H1 (cell line): ENCODE measurements around the gene ASTN2. TPM values are rescaled to one million over a fixed set of nuclear protein-coding genes. Genes with fewer than 3 reads are reported as not detected.

Experiments
- ASH2L ChIP-seq: fragments of 200-600, 300-600 bp; sonication (generic); IDR thresholded peaks from one replicate; pipeline ENCODE4 v1.7.1; 2017; ENCODE audit warnings: low read length
- CBX8 ChIP-seq: fragments of 300-800, 300-1000 bp; sonication (generic); IDR thresholded peaks from 2 replicates; pipeline ENCODE4 v1.7.1; 2016; ENCODE audit warnings: low read depth, low read length, borderline replicate concordance
- CHD7 ChIP-seq: fragments of 300-600 bp; sonication (generic); IDR thresholded peaks from 2 replicates; pipeline ENCODE4 v1.7.1; 2012; ENCODE audit warnings: low read length, moderate library complexity, mild to moderate bottlenecking, inconsistent platforms; ENCODE audit not compliant: insufficient replicate concordance
- GTF2F1 ChIP-seq: IDR thresholded peaks from 2 replicates; pipeline ENCODE4 v1.6.1; 2012; ENCODE audit warnings: low read depth, low read length, improper control_type of control experiment, borderline replicate concordance
- KDM5A ChIP-seq: fragments of 200-600 bp; IDR thresholded peaks from 2 replicates; pipeline ENCODE4 v1.7.1; 2012; ENCODE audit warnings: mild to moderate bottlenecking, low read length, inconsistent platforms, mixed read lengths
- SIN3A ChIP-seq, 2 experiments: IDR thresholded peaks in 1 of 2; conservative IDR thresholded peaks in 1 of 2; 2 replicates each; pipeline ENCODE4 v1.6.1; 2011 to 2012; ENCODE audit warnings: low read length in 2 of 2, improper control_type of control experiment in 1 of 2, low read depth in 1 of 2, mild to moderate bottlenecking in 1 of 2
- SIX5 ChIP-seq: IDR thresholded peaks from 2 replicates; pipeline ENCODE4 v1.6.1; 2011; ENCODE audit warnings: mild to moderate bottlenecking, low read depth, low read length
- SP2 ChIP-seq: IDR thresholded peaks from 2 replicates; pipeline ENCODE4 v1.6.1; 2012; ENCODE audit warnings: mild to moderate bottlenecking, low read length, inconsistent platforms
- SRF ChIP-seq: IDR thresholded peaks from 2 replicates; pipeline ENCODE4 v1.6.1; 2011; ENCODE audit warnings: mild to moderate bottlenecking, low read depth, low read length, moderate library complexity
- polyA plus RNA-seq, 7 experiments: library from polyadenylated mRNA; depleted of rRNA in 3 of 7; stranded (reverse) in 5 of 7; unstranded in 2 of 7; fragments of >200 nt in 5 of 7; fragments of 200-250 nt in 2 of 7; gene quantifications; 1 replicate in 5 of 7; 2 replicates in 1 of 7; 4 replicates in 1 of 7; pipeline versions ENCODE4 v1.2.1 to v1.2.3, GENCODE V29; 2011 to 2013; ENCODE audit warnings: missing spikeins in 2 of 7, mixed read lengths in 2 of 7
- total RNA-seq: library from RNA; stranded (reverse); fragmentation: NEBNext Ultra II Directional; extraction: Animal tissue kit (Norgen Biotek cat#: 25700); gene quantifications from 2 replicates; pipeline ENCODE4 v1.2.1, GENCODE V29; 2021
- TF ChIP-seq, protein P1 (sequence below), 3 experiments: IDR thresholded peaks; 1 replicate in 2 of 3; 2 replicates in 1 of 3; pipeline versions ENCODE4 v1.5.1 to v1.6.1; 2011; ENCODE audit warnings: low read length in 3 of 3, mild to moderate bottlenecking in 3 of 3, inconsistent platforms in 2 of 3, low read depth in 1 of 3, moderate library complexity in 1 of 3; ENCODE audit not compliant: insufficient read depth in 1 of 3; ENCODE audit errors: control extremely low read depth in 1 of 3

Gene ASTN2
- total and polyA plus RNA-seq, 2 of the 8 experiments (the other 6 are each of a cell fraction or from before 2014, with no cell fraction given) = 8.2 to 13.7 TPM

DNA sequence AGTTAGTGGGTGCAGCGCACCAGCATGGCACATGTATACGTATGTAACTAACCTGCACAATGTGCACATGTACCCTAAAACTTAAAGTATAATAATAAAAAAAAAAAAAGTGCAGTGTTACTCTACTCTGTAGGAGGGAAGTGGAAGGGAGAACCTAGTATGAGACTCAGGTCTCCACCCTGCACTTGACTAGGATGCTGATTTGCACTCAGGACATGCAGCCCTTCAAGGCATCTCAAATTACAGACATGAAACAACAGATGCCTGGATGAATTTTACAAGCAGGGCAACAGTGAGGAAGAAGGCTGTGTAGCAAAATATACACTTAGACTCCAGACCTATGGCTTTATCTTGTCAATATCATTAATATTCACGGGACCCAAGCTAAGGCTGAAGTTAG lies 711.2 kb downstream of the ASTN2 start (continued):
- TF ChIP-seq CHD7 (no peak), SRF (no peak), SIX5 (no peak), ASH2L (no peak), SP2 (no peak), GTF2F1 (no peak), KDM5A (no peak), CBX8 (no peak), SIN3A (conservative IDR thresholded peaks at IDR 0.05 in 1 of 2, IDR thresholded peaks at IDR 0.05 in 1 of 2; ENCODE audit: low read depth in 1 of 2, low read length in 2 of 2) (no peak)
- TF ChIP-seq, protein P1, sequence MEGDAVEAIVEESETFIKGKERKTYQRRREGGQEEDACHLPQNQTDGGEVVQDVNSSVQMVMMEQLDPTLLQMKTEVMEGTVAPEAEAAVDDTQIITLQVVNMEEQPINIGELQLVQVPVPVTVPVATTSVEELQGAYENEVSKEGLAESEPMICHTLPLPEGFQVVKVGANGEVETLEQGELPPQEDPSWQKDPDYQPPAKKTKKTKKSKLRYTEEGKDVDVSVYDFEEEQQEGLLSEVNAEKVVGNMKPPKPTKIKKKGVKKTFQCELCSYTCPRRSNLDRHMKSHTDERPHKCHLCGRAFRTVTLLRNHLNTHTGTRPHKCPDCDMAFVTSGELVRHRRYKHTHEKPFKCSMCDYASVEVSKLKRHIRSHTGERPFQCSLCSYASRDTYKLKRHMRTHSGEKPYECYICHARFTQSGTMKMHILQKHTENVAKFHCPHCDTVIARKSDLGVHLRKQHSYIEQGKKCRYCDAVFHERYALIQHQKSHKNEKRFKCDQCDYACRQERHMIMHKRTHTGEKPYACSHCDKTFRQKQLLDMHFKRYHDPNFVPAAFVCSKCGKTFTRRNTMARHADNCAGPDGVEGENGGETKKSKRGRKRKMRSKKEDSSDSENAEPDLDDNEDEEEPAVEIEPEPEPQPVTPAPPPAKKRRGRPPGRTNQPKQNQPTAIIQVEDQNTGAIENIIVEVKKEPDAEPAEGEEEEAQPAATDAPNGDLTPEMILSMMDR (IDR thresholded peaks at IDR 0.05; ENCODE audit: control extremely low read depth in 1 of 3, insufficient read depth in 1 of 3, low read depth in 1 of 3, low read length in 3 of 3) = no peak
